H1 (cell line): ENCODE measurements around the gene GAGE12H. TPM values are rescaled to one million over a fixed set of nuclear protein-coding genes. Genes with fewer than 3 reads are reported as not detected.

Experiments
- CTCF ChIA-PET: fragments of 300-600 bp; sonication (Branson Sonifier 250); formaldehyde crosslinking; loops from one replicate; lab custom pipeline; 2021; ENCODE audit not compliant: partially characterized antibody; lab: Charles Lee
- POLR2A ChIA-PET: fragments of 300-600 bp; sonication (Branson Sonifier 250); formaldehyde crosslinking; loops from one replicate; lab custom pipeline; 2021; ENCODE audit warnings: inconsistent platforms; ENCODE audit not compliant: partially characterized antibody; lab: Charles Lee
- DNase-seq, 2 experiments: peaks; one replicate each; pipeline versions ENCODE4 v3.0.0 to v3.0.0-alpha.2; 2010 to 2022; ENCODE audit warnings: low spot score in 2 of 2, low read depth in 1 of 2, mixed read lengths in 1 of 2
- FAIRE-seq: peaks from 2 replicates; lab custom pipeline; 2011; peaks lifted over from hg19 to GRCh38; lab: Jason Lieb, UNC
- H2AFZ ChIP-seq: 2 replicates; pipeline ENCODE4 v1.8.1; 2012; ENCODE audit warnings: low read length, inconsistent platforms
- H2AK5ac ChIP-seq: 2 replicates; pipeline ENCODE4 v1.6.1; 2013; ENCODE audit warnings: low read depth, low read length
- H2BK120ac ChIP-seq: replicated peaks from 2 replicates; pipeline ENCODE3; 2013; ENCODE audit warnings: low read depth, low read length, inconsistent platforms
- H2BK12ac ChIP-seq: 2 replicates; pipeline ENCODE4 v1.6.1; 2013; ENCODE audit warnings: low read depth, low read length
- H2BK15ac ChIP-seq: 2 replicates; pipeline ENCODE4 v1.6.1; 2013; ENCODE audit warnings: low read length
- H2BK20ac ChIP-seq: 2 replicates; pipeline ENCODE4 v1.6.1; 2013; ENCODE audit warnings: low read length
- H2BK5ac ChIP-seq: 2 replicates; pipeline ENCODE4 v1.6.1; 2013; ENCODE audit warnings: low read depth, low read length
- H3K14ac ChIP-seq: 2 replicates; pipeline ENCODE4 v1.6.1; 2013; ENCODE audit warnings: inconsistent platforms; ENCODE audit not compliant: insufficient read length
- H3K18ac ChIP-seq: 2 replicates; pipeline ENCODE4 v1.6.1; 2013; ENCODE audit warnings: low read length; ENCODE audit errors: extremely low read depth
- H3K23ac ChIP-seq: 2 replicates; pipeline ENCODE4 v1.6.1; 2013; ENCODE audit warnings: inconsistent platforms; ENCODE audit not compliant: insufficient read length
- H3K23me2 ChIP-seq: 2 replicates; pipeline ENCODE4 v1.6.1; 2013; ENCODE audit warnings: low read depth, low read length
- H3K27ac ChIP-seq: 2 replicates; pipeline ENCODE4 v1.6.1; 2011; ENCODE audit warnings: low read depth, low read length, inconsistent platforms
- H3K27me3 ChIP-seq, 4 experiments: replicated peaks in 1 of 4; 1 replicate in 1 of 4; 2 replicates in 3 of 4; pipeline versions ENCODE4 v1.6.1 to v1.8.1; 2011 to 2013; ENCODE audit warnings: low read length in 3 of 4, mild to moderate bottlenecking in 3 of 4, inconsistent platforms in 2 of 4, mixed read lengths in 2 of 4, moderate library complexity in 1 of 4; ENCODE audit not compliant: control insufficient read depth in 3 of 4, insufficient read depth in 3 of 4; ENCODE audit errors: extremely low read depth in 1 of 4
- H3K36me3 ChIP-seq, 4 experiments: 2 replicates each; pipeline versions ENCODE4 v1.6.1 to v1.8.1; 2011 to 2013; ENCODE audit warnings: mild to moderate bottlenecking in 4 of 4, low read length in 3 of 4, moderate library complexity in 2 of 4, control low read depth in 1 of 4, inconsistent platforms in 1 of 4; ENCODE audit not compliant: insufficient read depth in 4 of 4, control insufficient read depth in 2 of 4
- H3K4ac ChIP-seq: replicated peaks from 2 replicates; pipeline ENCODE3; 2013; ENCODE audit warnings: low read length, low read depth, mixed read lengths, inconsistent platforms; ENCODE audit not compliant: insufficient read length
- H3K4me1 ChIP-seq, 4 experiments: replicated peaks in 1 of 4; 1 replicate in 1 of 4; 2 replicates in 3 of 4; pipeline versions ENCODE4 v1.6.1 to v1.8.1; 2011 to 2013; ENCODE audit warnings: low read length in 3 of 4, inconsistent platforms in 2 of 4, mixed read lengths in 1 of 4; ENCODE audit not compliant: insufficient read depth in 4 of 4, control insufficient read depth in 3 of 4
- H3K4me2 ChIP-seq, 2 experiments: 2 replicates each; pipeline versions ENCODE4 v1.6.1 to v1.8.1; 2011 to 2013; ENCODE audit warnings: low read depth in 2 of 2, low read length in 2 of 2, control low read depth in 1 of 2, inconsistent platforms in 1 of 2, mild to moderate bottlenecking in 1 of 2; ENCODE audit not compliant: insufficient read depth in 1 of 2
- H3K4me3 ChIP-seq, 4 experiments: fragments of 200-600, 300-600 bp in 1 of 4; sonication (generic), shearing (Covaris generic), sonication (Bioruptor Twin) in 1 of 4; 2 replicates each; pipeline versions ENCODE4 v1.5.1 to v1.8.1; 2011 to 2016; ENCODE audit warnings: low read length in 4 of 4, low read depth in 3 of 4, control low read depth in 2 of 4, inconsistent platforms in 2 of 4, mild to moderate bottlenecking in 2 of 4, mixed read lengths in 1 of 4, moderate library complexity in 1 of 4; ENCODE audit not compliant: insufficient read depth in 2 of 4; ENCODE audit errors: extremely low read depth in 1 of 4
- H3K56ac ChIP-seq: replicated peaks from 2 replicates; pipeline ENCODE3; 2013; ENCODE audit warnings: low read depth, mild to moderate bottlenecking, mixed read lengths, low read length, inconsistent platforms; ENCODE audit not compliant: insufficient read length
- H3K79me1 ChIP-seq: 2 replicates; pipeline ENCODE4 v1.6.1; 2013; ENCODE audit warnings: low read depth, low read length, control low read depth
- H3K79me2 ChIP-seq, 2 experiments: 2 replicates each; pipeline versions ENCODE4 v1.6.1 to v1.8.1; 2012 to 2013; ENCODE audit warnings: low read length in 2 of 2, mild to moderate bottlenecking in 2 of 2, inconsistent platforms in 1 of 2; ENCODE audit not compliant: insufficient read depth in 2 of 2, control insufficient read depth in 1 of 2
- H3K9ac ChIP-seq, 4 experiments: replicated peaks in 1 of 4; 1 replicate in 1 of 4; 2 replicates in 3 of 4; pipeline versions ENCODE4 v1.6.1 to v1.8.1; 2011 to 2013; ENCODE audit warnings: low read depth in 3 of 4, low read length in 3 of 4, control low read depth in 2 of 4, mild to moderate bottlenecking in 2 of 4, moderate library complexity in 2 of 4, inconsistent platforms in 1 of 4; ENCODE audit errors: extremely low read depth in 1 of 4
- H3K9me3 ChIP-seq, 2 experiments: 2 replicates each; pipeline versions ENCODE4 v1.6.1 to v1.8.1; 2012 to 2013; ENCODE audit warnings: mild to moderate bottlenecking in 2 of 2, moderate library complexity in 2 of 2, control low read depth in 1 of 2, inconsistent platforms in 1 of 2, low read depth in 1 of 2, low read length in 1 of 2, mixed read lengths in 1 of 2; ENCODE audit not compliant: insufficient read depth in 2 of 2
- H4K20me1 ChIP-seq, 2 experiments: replicated peaks in 1 of 2; 2 replicates each; pipeline versions ENCODE3 to v1.8.1; 2011 to 2013; ENCODE audit warnings: inconsistent platforms in 2 of 2, low read length in 2 of 2, mild to moderate bottlenecking in 1 of 2; ENCODE audit not compliant: insufficient read depth in 2 of 2, control insufficient read depth in 1 of 2
- H4K5ac ChIP-seq: 2 replicates; pipeline ENCODE4 v1.6.1; 2013; ENCODE audit warnings: low read length, low read depth, mixed read lengths, inconsistent platforms; ENCODE audit not compliant: insufficient read length
- H4K8ac ChIP-seq: 2 replicates; pipeline ENCODE4 v1.8.0; 2013; ENCODE audit warnings: mild to moderate bottlenecking, moderate library complexity, low read length, inconsistent platforms; ENCODE audit not compliant: insufficient read depth; ENCODE audit errors: extremely low read depth
- H4K91ac ChIP-seq: replicated peaks from 2 replicates; pipeline ENCODE3; 2013; ENCODE audit warnings: low read length, mixed read lengths, inconsistent platforms; ENCODE audit not compliant: insufficient read length
- BCL11A ChIP-seq, 2 experiments: IDR thresholded peaks; one replicate each; pipeline ENCODE4 v1.6.1; 2011; ENCODE audit warnings: low read depth in 2 of 2, low read length in 2 of 2, mild to moderate bottlenecking in 2 of 2
- CHD1 ChIP-seq: IDR thresholded peaks from 2 replicates; pipeline ENCODE4 v1.6.1; 2012; ENCODE audit warnings: low read depth, low read length, improper control_type of control experiment
- CHD2 ChIP-seq: IDR thresholded peaks from 2 replicates; pipeline ENCODE4 v1.6.1; 2012; ENCODE audit warnings: low read length, improper control_type of control experiment
- GTF2F1 ChIP-seq: IDR thresholded peaks from 2 replicates; pipeline ENCODE4 v1.6.1; 2012; ENCODE audit warnings: low read depth, low read length, improper control_type of control experiment, borderline replicate concordance
- JUN ChIP-seq: IDR thresholded peaks from 2 replicates; pipeline ENCODE4 v1.6.1; 2011; ENCODE audit warnings: low read depth, mild to moderate bottlenecking, improper control_type of control experiment, low read length
- JUND ChIP-seq: IDR thresholded peaks from 2 replicates; pipeline ENCODE4 v1.6.1; 2011; ENCODE audit warnings: mild to moderate bottlenecking, improper control_type of control experiment, low read length
- KDM1A ChIP-seq: fragments of 200-600, 300-600 bp; sonication (generic); IDR thresholded peaks from 2 replicates; pipeline ENCODE4 v1.7.1; 2016; ENCODE audit warnings: mild to moderate bottlenecking, low read length, borderline replicate concordance
- KDM5A ChIP-seq: fragments of 200-600 bp; IDR thresholded peaks from 2 replicates; pipeline ENCODE4 v1.7.1; 2012; ENCODE audit warnings: mild to moderate bottlenecking, low read length, inconsistent platforms, mixed read lengths
- PHF8 ChIP-seq: fragments of 200-600 bp; sonication (generic); conservative IDR thresholded peaks from 2 replicates; pipeline ENCODE4 v1.7.1; 2012; ENCODE audit warnings: low read depth, mild to moderate bottlenecking, inconsistent platforms, low read length, moderate library complexity
- POLR2A ChIP-seq, 2 experiments: IDR thresholded peaks; 1 replicate in 1 of 2; 2 replicates in 1 of 2; pipeline ENCODE4 v1.6.1; 2011; ENCODE audit warnings: low read depth in 2 of 2, low read length in 2 of 2, mild to moderate bottlenecking in 2 of 2; ENCODE audit errors: control extremely low read depth in 1 of 2
- RFX5 ChIP-seq: IDR thresholded peaks from 2 replicates; pipeline ENCODE4 v1.6.1; 2011; ENCODE audit warnings: low read depth, low read length, improper control_type of control experiment, borderline replicate concordance
- SUZ12 ChIP-seq: fragments of 200-600 bp; sonication (generic); IDR thresholded peaks from 2 replicates; pipeline ENCODE4 v1.6.1; 2012; ENCODE audit warnings: mild to moderate bottlenecking, inconsistent platforms, low read length, moderate library complexity, mixed read lengths
- TBP ChIP-seq: IDR thresholded peaks from 2 replicates; pipeline ENCODE4 v1.6.1; 2011; ENCODE audit warnings: low read depth, low read length, improper control_type of control experiment
- TCF12 ChIP-seq: IDR thresholded peaks from 2 replicates; pipeline ENCODE4 v1.6.1; 2011; ENCODE audit warnings: low read depth, mild to moderate bottlenecking, low read length
- WGBS, 2 experiments: shearing (Covaris generic) in 1 of 2; methylation state at CpG; one replicate each; pipeline versions ENCODE4 v1.1.6 to v1.1.7; 2013 to 2015; ENCODE audit warnings: low lambda C conversion rate in 2 of 2, mixed read lengths in 2 of 2, inconsistent platforms in 1 of 2, low coverage in 1 of 2, missing lambda C conversion rate in 1 of 2; ENCODE audit not compliant: insufficient replicate concordance in 2 of 2, insufficient coverage in 1 of 2, insufficient read length in 1 of 2; ENCODE audit errors: extremely low coverage in 1 of 2, missing lambda C conversion rate in 1 of 2; 5-methylcytosine and 5-hydroxymethylcytosine counted together
- polyA plus RNA-seq, 7 experiments: library from polyadenylated mRNA; depleted of rRNA in 3 of 7; stranded (reverse) in 5 of 7; unstranded in 2 of 7; fragments of >200 nt in 5 of 7; fragments of 200-250 nt in 2 of 7; gene quantifications; 1 replicate in 5 of 7; 2 replicates in 1 of 7; 4 replicates in 1 of 7; pipeline versions ENCODE4 v1.2.1 to v1.2.3, GENCODE V29; 2011 to 2013; ENCODE audit warnings: missing spikeins in 2 of 7, mixed read lengths in 2 of 7
- total RNA-seq: library from RNA; stranded (reverse); fragmentation: NEBNext Ultra II Directional; extraction: Animal tissue kit (Norgen Biotek cat#: 25700); gene quantifications from 2 replicates; pipeline ENCODE4 v1.2.1, GENCODE V29; 2021
- TF ChIP-seq, protein P1 (sequence below): IDR thresholded peaks from 2 replicates; pipeline ENCODE4 v1.6.1; 2012; ENCODE audit warnings: inconsistent platforms
- TF ChIP-seq, protein P2 (sequence below): IDR thresholded peaks from 2 replicates; pipeline ENCODE4 v1.6.1; 2012; ENCODE audit warnings: inconsistent platforms

GAGE12H gene
- total and polyA plus RNA-seq, 2 of the 8 experiments (the other 6 are each of a cell fraction or from before 2014, with no cell fraction given), result not detected

DNA sequence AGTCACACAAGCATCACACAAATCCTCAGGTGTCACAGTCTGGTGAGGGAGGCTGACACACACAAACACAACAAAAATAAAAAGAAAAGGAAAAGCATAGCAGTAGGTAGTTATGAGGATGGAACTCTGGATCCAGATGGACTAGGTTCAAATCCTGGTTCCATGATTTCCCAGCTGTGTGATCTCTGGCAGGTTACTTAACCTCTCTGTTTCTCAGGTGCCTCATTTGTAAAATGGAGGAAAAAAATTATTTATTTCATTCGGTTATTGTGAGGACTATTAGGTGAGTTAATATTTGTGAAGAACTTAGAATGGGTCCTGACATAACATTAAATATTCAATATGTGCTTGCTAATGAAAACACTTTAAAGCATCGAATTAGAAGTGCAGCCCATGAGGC is 38.8 kb downstream of the GAGE12H start:
- Histone ChIP-seq H3K9me3 (no peaks in the 10 kb centered on the region), H3K36me3 (no peaks in the 10 kb centered on the region), H3K4me1 (no peaks in the 10 kb centered on the region), H3K14ac (no peak overlapping the region), H2BK120ac (no peak overlapping the region), H3K79me2 (no peaks in the 10 kb centered on the region), H3K4me2 (no peak overlapping the region), H2BK20ac (no peak overlapping the region), H3K4me3 (no peak overlapping the region), H2BK12ac (no peak overlapping the region), H2AFZ (no peak overlapping the region), H4K20me1 (no peaks in the 10 kb centered on the region), H4K91ac (no peak overlapping the region), H3K56ac (no peak overlapping the region), H2BK5ac (no peak overlapping the region), H3K4ac (no peak overlapping the region), H3K27me3 (no peaks in the 10 kb centered on the region), H4K5ac (no peak overlapping the region), H3K23me2 (no peaks in the 10 kb centered on the region), H2AK5ac (no peak overlapping the region), H3K79me1 (no peaks in the 10 kb centered on the region), H3K23ac (no peak overlapping the region), H3K18ac (no peak overlapping the region), H3K27ac (no peak overlapping the region), H3K9ac (no peak overlapping the region), H2BK15ac (no peak overlapping the region), H4K8ac (no peak overlapping the region)
- CTCF ChIA-PET, result no interaction called here
- DNase-seq (no peak), FAIRE-seq (no peak)
- POLR2A ChIA-PET, result no interaction called here
- 100% methylated on average over 2 of the region's 2 CpGs; no CpG with 5 or more reads in 1 of the 2 experiments for WGBS, 2 experiments
- TF ChIP-seq, protein P1, sequence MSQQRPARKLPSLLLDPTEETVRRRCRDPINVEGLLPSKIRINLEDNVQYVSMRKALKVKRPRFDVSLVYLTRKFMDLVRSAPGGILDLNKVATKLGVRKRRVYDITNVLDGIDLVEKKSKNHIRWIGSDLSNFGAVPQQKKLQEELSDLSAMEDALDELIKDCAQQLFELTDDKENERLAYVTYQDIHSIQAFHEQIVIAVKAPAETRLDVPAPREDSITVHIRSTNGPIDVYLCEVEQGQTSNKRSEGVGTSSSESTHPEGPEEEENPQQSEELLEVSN, result no peak
- TF ChIP-seq KDM1A (no peak), BCL11A (IDR thresholded peaks at IDR 0.05; ENCODE audit: low read depth in 2 of 2, low read length in 2 of 2) (no peak), POLR2A (IDR thresholded peaks at IDR 0.05; ENCODE audit: control extremely low read depth in 1 of 2, low read depth in 2 of 2, low read length in 2 of 2) (no peak), SUZ12 (no peak), RFX5 (no peak), PHF8 (no peak), GTF2F1 (no peak), CHD2 (no peak), KDM5A (no peak), JUND (no peak), TBP (no peak), JUN (no peak), TCF12 (no peak), CHD1 (no peak)
- TF ChIP-seq, protein P2, sequence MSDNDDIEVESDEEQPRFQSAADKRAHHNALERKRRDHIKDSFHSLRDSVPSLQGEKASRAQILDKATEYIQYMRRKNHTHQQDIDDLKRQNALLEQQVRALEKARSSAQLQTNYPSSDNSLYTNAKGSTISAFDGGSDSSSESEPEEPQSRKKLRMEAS, result no peak
